Stimulated activated CD8-positive, alpha-beta memory T cell treated with anti-CD3 and anti-CD28 coated beads, Interleukin-4, amount 100 ng/mL, for 48 hours (primary cell): ENCODE data around the gene GSN.

Experiments used
- DNase-seq: peaks from one replicate; pipeline ENCODE4 v3.0.0-alpha.2; 2020

The GSN gene

DNA sequence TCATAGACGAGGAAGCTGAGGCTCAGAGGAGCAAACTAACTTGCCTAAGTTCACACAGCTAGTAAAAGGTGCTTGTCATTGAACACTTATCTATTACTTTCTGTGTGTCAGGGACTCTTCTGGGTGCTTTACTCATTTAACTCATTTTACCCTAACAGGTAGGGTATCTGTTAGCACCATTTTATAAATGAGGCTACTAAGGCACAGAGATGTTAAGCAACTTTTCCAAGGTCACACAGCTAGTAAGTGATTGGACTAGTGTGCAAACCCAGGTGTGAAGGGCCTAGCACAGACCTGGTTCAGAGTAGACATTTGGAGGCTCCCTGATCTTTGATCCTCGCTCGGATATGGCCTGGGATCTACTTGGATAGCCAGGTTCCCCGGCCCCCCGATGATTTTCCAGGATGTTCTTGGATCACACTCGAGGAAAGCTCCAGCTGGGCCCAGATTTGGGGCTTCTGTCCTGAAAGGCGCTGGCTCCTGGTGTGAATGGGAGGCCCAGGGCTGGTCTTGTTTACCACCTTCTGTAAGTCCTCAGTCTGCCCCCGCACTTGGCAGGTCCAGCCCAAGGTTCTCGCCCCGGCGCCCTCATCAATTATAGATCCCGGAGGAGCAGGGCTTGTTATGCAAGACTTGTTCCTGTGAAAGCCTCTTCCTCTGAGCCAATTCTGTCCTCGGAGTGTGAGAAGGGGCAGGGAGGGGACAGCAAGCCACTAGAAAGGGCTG is 37.5 kb downstream of the GSN start:
- no peak for DNase-seq

DNA sequence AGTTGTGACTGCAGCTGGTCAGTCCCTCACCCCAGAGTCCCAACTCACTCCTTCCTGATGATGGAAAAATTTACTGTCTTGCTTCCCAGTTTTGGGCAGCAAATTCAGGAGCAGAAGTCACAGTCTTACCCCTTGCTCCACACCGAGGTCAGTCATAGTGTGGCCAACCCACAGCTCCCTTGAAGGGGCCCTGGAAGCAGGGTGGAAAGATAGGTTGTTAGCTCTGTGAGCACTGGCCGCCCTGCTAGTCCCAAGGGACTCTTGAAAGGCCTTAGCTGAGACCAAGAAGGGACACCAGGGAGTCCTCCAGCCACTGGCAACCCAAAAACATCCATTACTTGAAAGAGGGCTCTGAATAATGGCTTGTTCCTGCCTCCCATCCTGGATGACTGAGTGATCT is 40.0 kb downstream of the GSN start:
- DNase-seq, result no peak

DNA sequence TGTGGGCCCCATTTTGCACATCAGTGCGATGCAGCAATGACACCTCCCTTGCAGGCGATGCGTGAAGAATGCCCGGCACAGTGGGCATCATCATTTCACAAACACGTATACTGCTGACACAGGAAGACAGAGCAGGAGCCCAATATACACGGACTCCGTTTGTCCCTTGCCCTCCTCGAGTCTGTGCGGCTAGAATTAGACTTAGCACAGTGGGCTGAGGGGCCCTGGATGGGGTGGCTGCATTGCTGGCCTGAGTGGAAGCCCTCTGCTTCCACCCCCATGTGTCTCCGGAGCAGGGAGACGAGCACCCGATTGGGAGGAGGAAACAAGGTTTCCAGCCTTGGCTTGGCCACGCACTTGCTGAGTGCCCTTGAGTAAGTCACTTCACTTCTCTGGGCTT is 40.8 kb downstream of the GSN start:
- no peak for DNase-seq

DNA sequence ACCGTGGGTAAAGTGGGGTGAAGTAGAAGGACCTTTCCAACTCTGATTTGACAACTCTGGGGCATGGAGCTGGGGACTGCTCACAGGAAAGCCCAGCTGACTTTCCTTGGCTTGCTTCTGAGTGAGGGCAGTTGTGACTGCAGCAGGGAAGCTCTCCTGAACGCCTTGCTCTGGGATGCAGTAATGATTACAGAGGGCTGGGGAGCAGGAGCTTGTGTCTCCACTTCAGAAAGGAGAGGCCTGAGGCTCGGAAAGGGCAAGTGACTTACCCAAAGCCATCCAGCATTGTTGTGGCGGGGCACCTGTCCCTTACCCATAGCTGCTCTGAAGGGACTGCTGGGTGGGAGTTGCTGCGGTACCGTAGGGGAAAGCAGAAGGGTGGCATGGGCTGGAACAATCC is 41.2 kb downstream of the GSN start:
- no peak for DNase-seq

DNA sequence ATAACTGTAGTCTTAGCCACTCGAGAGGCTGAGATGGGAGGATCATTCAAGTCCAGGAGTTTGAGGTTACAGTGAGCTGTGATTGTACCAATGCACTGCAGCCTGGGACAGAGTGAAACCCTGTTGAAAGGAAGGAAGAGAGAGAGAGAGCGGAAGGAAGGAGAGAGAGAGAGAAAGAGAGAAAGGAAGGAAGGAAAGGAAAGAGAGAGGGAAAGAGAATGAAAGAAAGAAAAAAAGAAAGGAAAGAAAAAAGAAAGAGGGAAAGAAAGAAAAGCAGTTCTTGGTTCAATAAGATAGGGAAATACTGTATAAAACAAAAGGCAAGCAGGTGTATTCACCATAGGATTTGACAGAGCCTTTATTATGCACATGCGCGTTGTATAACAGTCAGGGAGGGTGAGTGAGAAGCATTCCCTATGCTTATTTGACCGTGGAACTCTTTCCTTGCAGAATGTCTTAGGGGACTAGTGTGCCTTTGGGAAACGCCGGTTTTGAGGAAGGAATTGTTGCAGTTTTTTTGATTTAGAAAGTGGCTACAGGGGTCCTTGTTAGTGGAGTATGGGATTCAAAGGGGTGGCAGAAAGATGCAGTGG is 42.0 kb downstream of the GSN start:
- no peak for DNase-seq

DNA sequence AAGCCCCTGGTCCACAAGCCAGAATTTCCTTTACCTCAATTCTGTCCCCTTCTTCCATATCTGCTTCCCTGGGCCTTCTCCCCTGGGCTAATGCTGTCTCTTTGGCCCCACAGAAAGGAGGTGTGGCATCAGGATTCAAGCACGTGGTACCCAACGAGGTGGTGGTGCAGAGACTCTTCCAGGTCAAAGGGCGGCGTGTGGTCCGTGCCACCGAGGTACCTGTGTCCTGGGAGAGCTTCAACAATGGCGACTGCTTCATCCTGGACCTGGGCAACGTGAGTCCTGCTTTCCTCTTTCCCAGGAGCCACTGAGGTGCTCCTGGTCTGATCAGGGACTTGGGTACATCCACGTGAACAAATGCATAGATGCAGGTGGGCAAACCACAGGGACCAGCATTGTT is 42.6 kb downstream of the GSN start:
- no peak for DNase-seq

DNA sequence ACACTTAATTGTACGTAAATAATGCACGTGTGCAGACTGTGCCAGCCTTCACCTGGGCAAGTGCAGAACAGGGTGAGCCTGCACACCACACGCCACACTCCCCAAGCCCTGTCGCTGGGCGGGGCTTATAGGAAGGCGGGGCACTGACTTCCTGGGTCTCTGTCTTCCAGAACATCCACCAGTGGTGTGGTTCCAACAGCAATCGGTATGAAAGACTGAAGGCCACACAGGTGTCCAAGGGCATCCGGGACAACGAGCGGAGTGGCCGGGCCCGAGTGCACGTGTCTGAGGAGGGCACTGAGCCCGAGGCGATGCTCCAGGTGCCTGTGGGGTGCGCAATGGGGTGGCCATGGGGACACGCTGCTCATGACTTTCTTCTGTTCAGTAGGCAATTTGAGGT is 44.2 kb downstream of the GSN start:
- no peak for DNase-seq

DNA sequence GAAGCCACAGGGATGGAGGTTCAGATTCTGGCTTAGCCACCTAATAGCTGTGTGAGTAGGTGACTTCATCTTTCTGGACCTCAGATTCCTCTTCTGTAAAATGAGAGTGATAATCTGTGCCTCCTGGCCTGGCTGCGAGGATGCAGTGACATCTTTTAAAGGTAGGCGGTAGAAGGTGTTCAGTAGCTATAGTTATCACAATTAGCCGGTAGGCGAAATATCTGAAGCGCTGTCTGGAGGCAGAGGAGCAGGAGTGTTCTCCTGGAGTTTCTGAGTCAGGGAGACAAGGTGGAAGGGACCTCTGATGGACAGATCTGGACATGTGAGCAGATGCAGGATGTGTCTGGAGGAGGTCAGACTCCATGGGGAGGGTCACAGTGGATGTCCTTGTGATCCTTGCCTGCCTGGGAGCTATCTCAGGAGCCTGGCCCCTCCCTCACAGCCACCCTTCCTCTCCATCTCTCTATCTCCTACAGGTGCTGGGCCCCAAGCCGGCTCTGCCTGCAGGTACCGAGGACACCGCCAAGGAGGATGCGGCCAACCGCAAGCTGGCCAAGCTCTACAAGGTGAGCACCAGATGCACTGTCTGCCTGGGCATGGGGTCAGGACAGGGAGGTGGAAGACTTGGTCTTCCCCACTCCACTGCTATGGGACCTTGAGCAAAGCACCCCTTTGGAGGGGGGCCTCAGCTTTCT is 45.6 kb downstream of the GSN start:
- DNase-seq, result no peak

DNA sequence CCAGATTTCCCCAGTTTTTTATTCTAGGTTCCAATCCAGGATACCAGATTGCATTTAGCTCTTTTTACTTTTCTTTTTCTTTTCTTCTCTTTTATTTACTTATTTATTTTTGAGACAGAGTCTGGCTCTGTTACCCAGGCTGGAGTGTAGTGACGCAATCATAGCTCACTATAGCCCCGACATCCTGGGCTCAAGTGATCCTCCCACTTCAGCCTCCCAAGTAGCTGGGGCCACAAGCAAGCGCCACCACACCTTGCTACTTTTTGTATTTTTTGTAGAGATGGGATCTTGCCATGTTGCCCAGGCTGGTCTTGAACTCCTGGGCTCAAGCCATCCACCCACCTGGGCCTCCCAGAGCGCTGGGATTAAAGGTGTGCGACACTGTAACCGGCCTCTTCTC is 48.4 kb downstream of the GSN start:
- DNase-seq, result no peak

DNA sequence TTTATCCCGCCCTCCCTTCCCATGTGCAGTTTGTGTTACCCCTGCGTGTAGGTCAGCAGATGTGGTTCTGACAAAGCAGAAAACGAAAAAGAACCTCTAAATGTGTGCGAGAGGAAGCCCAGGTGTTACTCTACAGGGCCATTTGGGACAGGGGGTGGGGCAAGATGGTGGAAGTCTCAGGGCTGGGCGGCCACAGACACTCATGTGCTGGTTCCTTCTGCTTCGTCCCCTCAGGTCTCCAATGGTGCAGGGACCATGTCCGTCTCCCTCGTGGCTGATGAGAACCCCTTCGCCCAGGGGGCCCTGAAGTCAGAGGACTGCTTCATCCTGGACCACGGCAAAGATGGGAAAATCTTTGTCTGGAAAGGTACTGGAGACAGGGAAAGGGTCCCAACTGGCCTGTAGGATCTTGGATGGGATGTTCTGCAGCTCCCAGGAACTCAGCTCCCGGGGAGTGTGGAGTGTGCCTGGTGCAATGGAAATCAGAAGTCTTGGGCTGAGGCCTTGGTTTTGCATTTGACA is 49.0 kb downstream of the GSN start:
- no peak for DNase-seq

DNA sequence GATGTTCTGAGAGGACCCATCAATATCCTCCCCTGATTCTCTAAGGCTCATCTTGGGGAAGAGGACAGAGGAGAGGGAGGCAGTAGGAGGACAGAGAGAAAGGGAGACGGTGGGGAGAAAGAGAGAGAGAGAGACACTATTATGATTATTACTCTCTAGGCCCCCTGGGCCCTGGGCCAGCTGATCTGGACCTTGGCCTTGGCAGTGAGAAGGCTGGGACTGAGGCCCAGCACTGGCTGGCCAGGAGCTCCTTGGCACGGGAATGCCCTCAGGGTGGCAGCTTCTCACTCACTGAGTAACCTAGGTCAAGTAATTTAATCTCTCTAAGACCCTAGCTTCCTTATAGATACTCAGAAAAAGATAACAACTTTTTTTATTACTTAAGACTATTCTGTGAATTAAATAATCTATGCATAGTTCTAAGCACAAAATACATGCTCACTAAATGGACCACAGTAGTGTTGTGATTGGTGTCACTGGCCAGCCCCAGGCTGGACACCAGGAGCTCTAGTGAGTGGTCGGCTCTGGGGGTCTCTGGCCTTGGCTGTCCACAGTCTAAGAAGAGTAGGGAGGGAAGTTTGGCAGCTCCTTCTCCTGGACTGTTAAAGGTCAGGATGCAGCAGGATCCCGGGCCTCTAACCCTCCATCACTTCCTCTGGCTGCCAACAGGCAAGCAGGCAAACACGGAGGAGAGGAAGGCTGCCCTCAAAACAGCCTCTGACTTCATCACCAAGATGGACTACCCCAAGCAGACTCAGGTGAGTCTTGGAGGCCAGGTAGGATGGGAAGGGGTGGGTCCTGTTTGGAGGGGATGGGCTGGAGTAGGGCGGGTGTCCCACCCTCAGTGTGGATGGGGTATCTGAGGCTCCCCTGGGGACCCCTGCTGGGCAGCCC is 50.0 kb downstream of the GSN start:
- no peak for DNase-seq

DNA sequence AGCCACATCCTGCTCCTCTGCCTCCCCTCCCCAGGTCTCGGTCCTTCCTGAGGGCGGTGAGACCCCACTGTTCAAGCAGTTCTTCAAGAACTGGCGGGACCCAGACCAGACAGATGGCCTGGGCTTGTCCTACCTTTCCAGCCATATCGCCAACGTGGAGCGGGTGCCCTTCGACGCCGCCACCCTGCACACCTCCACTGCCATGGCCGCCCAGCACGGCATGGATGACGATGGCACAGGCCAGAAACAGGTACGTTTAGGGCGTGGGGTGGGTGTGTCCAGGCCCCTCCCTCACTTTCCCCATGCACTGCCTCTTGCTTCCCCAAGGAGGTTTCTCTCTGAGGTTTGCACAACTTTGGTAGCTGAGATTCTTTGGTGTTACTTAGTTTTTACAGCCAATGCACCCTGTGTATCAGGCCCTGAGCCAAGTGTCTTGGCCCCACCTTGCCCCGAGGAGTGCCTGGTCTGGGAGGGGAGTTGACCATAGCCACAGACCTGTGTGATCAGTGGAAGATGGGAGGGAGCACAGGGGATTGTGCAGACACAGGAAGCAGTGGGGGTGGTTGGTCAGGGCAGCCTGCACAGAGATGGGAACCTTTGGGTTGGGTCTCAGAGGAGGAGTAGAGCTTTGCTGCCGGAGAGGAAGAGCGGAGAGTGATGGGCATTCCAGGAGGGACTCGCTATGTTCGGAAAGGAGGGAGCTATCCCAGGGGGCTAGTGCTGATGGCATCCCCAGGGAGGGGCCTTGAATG is 50.8 kb downstream of the GSN start:
- no peak for DNase-seq

DNA sequence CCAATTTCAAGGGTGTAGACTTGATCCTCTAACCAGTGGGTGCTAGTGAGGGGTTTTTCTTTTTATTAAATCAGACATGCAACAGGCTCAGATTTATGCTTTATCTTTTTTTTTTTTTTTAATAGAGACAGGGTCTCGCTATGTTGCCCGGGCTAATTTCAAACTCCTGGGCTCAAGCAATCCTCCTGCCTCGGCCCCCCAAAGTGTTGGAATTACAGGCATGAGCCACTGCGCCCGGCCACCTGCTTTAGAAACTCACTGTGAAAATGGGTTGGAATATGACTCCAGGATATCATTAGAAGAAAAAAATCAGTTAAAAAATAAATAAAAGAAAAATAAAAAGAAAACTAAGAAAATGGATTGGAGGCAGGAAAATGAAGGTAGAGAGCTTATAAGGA is 51.4 kb downstream of the GSN start:
- no peak for DNase-seq

DNA sequence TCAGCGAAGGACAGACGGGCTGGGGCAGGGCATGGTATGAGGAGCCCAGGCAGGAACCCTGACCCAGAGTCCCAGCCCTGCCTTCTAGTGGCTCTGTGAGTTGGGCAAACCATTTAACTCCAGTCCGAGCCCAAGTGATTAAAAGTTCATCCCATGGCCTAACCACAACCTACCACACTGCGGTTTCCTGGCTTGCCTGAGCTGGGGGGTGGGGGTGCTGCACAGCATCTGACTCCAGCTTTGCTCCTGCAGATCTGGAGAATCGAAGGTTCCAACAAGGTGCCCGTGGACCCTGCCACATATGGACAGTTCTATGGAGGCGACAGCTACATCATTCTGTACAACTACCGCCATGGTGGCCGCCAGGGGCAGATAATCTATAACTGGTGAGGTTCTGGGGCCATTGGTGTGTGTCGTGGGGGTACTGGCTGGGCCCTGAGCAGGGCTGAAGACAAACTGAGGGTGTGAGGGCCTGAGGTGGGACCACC is 53.1 kb downstream of the GSN start:
- peak; percentile 32 for DNase-seq

DNA sequence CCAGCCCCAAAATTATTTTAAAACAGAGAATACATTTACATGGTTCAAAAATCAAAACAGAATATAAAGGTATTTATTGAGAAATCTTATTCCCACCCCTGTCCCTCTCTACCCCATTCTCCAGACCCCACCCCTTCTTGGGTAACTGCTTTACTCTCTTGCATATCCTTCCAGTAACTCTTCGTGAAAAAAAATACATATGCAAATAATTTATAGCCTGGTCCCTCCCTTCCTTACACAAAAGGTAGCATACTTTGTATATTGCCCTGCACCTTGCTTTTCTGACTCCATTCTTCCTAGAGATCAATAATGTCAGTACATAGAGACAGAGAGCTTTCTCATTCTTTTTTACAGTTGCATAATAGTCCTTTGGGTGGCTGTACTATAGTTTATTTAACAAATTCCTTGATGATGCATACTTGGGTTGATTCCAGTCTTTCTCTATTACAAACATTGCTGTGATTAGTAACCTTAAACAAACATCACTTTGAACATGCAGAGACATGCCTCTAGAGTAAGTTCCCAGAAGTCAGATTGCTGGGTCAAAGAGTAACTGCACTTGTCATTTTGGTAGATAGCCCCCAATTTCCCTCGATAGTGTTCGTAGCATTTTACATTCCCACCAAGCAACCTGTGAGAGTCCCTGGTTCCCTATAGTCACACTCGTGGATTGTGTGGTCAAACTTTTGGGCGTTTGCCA is 54.2 kb downstream of the GSN start:
- no peak for DNase-seq

DNA sequence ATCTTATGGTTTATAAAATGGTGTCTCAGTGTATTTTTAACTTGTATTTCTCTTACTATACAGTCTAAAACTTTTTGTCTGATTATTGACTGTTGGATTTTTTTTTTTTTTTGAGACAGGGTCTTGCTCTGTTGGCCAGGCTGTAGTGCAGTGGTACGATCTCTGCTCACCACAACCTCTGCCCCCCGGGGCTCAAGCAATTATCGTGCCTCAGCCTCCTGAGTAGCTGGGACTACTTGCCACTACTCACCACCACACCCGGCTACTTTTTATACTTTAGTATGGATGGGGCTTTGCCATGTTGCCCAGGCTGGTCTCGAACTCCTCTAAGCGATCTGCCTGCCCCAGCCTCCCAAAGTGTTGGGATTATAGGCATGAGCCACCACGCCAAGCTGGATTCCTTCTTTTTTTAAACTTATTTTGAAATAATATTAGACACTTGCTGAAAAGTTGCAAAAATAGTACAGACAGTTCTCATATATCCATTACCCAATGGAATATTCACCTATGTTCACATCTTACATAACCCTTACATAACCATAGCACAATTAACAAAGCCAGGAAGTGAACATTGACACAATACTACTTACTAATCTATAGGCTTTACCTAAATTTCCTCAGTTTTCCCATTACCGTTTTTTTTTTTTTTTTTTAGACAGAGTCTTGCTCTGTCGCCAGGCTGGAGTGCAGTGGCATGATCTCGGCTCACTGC is 54.9 kb downstream of the GSN start:
- no peak for DNase-seq

DNA sequence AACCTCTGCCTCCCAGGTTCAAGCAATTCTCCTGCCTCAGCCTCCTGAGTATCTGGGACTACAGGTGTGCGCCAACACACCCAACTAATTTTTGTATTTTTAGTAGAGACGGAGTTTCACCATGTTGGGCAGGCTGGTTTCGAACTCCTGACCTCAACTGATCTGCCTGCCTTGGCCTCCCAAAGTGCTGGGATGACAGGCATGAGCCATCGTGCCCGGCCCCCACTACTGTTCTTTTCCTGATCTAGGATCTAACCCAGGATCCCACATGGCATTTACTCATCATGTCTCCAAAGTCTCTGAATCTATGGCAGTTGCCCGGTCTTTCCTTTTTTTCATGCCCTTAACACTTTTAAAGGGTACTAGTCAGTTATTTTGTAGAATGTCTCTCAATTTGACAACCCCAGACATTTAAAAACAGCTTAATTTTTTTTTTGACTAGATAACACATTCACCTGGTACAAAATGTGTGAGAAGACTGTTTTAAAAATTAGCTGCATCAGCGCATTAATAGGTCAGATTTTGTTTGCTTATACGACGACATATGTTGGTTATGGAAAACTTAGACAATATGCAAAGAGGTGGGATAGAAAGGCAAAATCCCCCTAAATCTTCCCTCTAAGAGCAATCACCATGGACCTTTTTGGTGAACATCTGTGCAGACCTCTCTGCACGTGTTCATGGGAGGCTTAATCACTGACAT is 55.6 kb downstream of the GSN start:
- no peak for DNase-seq

DNA sequence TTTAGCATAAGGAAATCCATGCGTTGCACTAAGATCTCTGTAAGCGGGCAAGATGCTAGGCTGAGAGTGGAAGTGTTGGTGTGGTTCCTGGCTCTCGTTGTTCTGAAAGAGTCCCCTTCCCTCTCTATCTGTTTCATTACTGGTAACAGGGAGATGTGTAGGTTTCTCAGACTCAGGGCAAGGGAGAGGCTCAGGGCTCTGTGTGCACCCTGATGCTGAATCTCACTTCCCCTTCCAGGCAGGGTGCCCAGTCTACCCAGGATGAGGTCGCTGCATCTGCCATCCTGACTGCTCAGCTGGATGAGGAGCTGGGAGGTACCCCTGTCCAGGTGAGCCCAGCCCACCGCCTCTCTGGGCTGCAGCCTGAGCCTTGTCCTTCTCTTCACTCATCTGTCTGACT is 56.4 kb downstream of the GSN start:
- DNase-seq, result no peak

DNA sequence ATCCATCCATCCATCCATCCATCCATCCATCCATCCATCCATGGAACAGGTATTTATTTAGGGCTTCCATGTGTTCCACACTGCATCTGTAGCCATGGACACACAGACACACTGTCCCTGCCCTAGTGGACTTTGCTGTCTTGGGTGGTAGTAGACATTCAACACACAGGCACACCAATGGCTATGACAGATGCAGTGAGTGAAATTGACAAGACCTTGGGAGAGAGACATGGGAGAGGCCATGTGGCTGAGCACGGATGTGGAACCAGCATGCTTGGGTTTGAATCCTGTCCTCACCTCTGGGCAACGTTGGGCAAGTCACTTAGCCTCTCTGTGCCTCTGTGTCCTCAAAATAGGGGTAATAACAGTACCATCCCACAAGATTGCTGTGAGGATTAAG is 56.8 kb downstream of the GSN start:
- no peak for DNase-seq

DNA sequence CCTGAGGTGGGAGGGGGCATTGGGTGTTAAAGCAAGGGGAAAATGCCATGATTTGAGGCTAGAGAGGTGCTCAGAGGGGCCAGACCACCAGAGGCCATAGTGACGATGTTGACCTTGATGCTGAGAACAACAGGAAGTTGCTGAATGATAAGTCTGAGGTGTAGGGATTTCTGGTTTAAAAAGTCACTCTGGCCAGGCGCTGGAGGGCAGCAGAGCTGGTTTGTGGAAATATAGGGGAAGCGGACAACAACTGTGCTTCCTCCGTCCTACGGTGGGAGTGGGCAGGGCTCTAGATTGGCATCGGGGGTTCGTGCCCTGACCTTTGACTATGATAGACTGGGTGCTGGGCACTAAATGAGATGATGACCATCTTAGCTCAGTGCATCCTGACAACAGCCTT is 57.4 kb downstream of the GSN start:
- DNase-seq, result no peak
